Stimulated activated CD8-positive, alpha-beta memory T cell treated with anti-CD3 and anti-CD28 coated beads, Interleukin-7, amount 100 ng/mL, for 4 hours (primary cell): Measurements from ENCODE around the gene RIOK2.
"Not testable (repeated sequence)": the region's sequence is repeated elsewhere in the genome, so short reads cannot be mapped to it uniquely, and the experiment has no call there.

ENCODE experiments used
- DNase-seq, 2 donors: peaks; one replicate each; pipeline ENCODE4 v3.0.0-alpha.2; 2020; ENCODE audit warnings: low read depth in 2 of 2

RIOK2 gene

GRCh38 chr5:97167435-97167834 lies 15.6 kb downstream of the RIOK2 start:
- DNase-seq = no peak

- no peak for DNase-seq
Observed at GRCh38 chr5:97165726-97166125, 17.3 kb downstream of the RIOK2 start.

GRCh38 chr5:97164846-97165245 lies 18.2 kb downstream of the RIOK2 start:
- no peak for DNase-seq

GRCh38 chr5:97163790-97164285 lies 19.2 kb downstream of the RIOK2 start:
- no peak for DNase-seq

- no peak for DNase-seq
Observed at GRCh38 chr5:97163360-97163764, 19.7 kb downstream of the RIOK2 start.

- peak in 1 of 2 donors; percentile 6 for DNase-seq
Observed at GRCh38 chr5:97162045-97162444, 21.0 kb downstream of the RIOK2 start.

GRCh38 chr5:97157689-97158088 lies 25.4 kb downstream of the RIOK2 start:
- no peak for DNase-seq

- DNase-seq = no peak
Observed at GRCh38 chr5:97151370-97151769, 31.7 kb downstream of the RIOK2 start.

GRCh38 chr5:97150401-97150800 lies 32.6 kb downstream of the RIOK2 start:
- DNase-seq = no peak

GRCh38 chr5:97149709-97150108 lies 33.3 kb downstream of the RIOK2 start:
- no peak for DNase-seq

- no peak for DNase-seq
Observed at GRCh38 chr5:97148288-97148687, 34.8 kb downstream of the RIOK2 start.

- no peak for DNase-seq
Observed at GRCh38 chr5:97143704-97144103, 39.3 kb downstream of the RIOK2 start.

- DNase-seq = no peak
Observed at GRCh38 chr5:97142521-97143254, 40.4 kb downstream of the RIOK2 start, which contains the start of gene LIX1. Gene LIX1 (minus strand): TSS chr5:97142611. CDS start chr5:97142576, 35 bp downstream.

GRCh38 chr5:97141539-97141938 lies 41.5 kb downstream of the RIOK2 start:
- DNase-seq = no peak

GRCh38 chr5:97141031-97141430 lies 42.0 kb downstream of the RIOK2 start:
- no peak for DNase-seq

GRCh38 chr5:97140250-97140649 lies 42.8 kb downstream of the RIOK2 start:
- DNase-seq = not testable (repeated sequence)

GRCh38 chr5:97136475-97136874 lies 46.6 kb downstream of the RIOK2 start:
- no peak for DNase-seq

- no peak for DNase-seq
Observed at GRCh38 chr5:97135868-97136267, 47.2 kb downstream of the RIOK2 start.

GRCh38 chr5:97134634-97135033 lies 48.4 kb downstream of the RIOK2 start:
- no peak for DNase-seq

GRCh38 chr5:97133101-97133500 lies 49.9 kb downstream of the RIOK2 start:
- DNase-seq = no peak

- DNase-seq = no peak
Observed at GRCh38 chr5:97131921-97132320, 51.1 kb downstream of the RIOK2 start.

GRCh38 chr5:97131139-97131710 lies 51.8 kb downstream of the RIOK2 start:
- DNase-seq = no peak

GRCh38 chr5:97127727-97128126 lies 55.3 kb downstream of the RIOK2 start:
- DNase-seq = no peak
